Activated CD4-positive, alpha-beta T cell treated with anti-CD3 and anti-CD28 coated beads, Interleukin-2, Interleukin-6, amounts not matched to agents 100 ng/mL and 50 ng/mL, durations not matched to agents 16 hours and 8 hours (primary cell): ENCODE data around the gene PSME4.
"Not testable (repeated sequence)": the region's sequence is repeated elsewhere in the genome, so short reads cannot be mapped to it uniquely, and the experiment has no call there.

Experiments
- DNase-seq: peaks from one replicate; pipeline ENCODE4 v3.0.0-alpha.2; 2020

Gene PSME4

GRCh38 chr2:53964987-53965687, 5.7 kb downstream of the PSME4 start:
- DNase-seq = no peak

DNA sequence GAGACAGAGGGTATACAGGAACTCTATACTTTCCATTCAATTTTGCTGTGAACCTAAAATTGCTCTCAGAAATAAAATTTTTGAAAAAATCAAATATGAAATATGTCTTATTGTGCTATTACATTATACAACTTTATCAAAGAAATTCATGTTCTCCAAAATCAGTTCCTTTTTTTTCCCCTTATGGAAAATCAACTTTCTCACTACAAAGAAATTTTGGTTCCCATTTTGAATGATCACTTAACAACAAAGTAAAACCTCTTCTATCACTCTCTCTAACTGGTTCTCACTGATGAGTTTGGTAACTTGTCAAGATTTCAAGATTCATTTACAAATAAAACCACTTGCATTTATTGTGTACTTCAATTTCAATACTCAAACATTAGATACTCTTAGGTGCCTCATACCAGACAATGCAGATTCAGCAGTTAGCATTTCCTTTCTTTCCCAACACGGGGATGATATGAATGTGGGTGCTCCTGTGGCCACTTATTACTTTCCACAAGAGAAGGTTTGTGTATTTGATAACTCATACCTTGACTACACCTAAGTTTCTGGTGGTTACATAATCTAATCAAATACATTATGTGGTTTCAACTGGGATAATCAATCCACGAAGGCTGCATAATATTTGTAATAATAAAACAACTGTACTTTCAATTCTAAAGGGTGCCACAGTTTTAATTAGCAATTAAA, 6.4 kb downstream of the PSME4 start:
- peak; percentile 75 for DNase-seq

DNA sequence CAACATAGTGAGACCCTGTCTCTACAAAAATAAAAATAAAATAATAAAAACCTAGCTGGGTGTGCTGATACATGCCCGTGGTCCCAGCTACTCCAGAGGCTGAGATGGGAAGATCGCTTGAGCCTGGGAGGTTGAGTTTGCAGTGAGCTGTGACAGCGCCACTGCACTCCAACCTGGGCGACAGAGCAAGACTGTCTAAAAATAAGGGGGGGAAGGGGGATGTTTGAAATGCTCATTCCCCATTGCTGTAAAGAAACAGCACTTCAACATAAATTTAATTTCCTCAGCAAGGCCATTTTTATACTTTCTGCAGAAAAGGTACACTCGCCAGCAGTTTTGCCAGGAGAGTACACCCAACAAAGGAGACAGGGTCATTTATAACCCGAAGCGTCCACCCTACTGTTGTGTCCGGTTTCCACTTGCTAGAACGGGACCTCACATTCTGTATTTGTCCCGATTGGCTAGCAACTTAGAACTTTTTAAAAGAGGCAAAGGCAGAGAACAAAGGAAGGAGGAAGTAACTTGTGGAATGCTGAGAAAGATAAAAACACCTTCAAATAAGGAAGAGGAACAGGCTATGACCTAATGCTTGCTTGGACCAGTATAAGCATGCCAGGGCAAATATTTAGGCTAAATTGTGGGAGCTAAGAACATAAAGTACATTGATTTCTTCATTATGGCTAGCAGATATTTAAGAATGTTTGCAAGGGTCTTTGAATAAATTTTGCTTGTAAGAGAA, 9.1 kb downstream of the PSME4 start:
- not testable (repeated sequence) for DNase-seq

DNA sequence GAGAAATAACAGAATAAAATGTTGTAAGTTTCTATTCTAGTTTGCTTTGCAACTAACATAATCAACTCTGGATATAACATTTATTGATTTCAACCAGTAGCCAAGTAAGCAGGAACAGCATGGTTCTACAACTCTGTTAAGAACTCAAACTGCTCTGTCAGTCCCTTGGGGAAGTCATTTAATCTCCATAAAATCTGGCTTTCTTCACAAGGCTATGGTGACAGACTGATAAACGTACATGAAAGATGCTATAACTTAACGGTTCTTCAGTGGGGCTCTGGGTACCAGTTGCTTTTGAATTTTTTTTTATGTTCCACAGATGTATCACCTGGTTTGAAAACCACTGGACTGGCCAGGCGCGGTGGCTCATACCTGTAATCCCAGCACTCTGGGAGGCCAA, 10.3 kb downstream of the PSME4 start:
- DNase-seq = no peak

DNA sequence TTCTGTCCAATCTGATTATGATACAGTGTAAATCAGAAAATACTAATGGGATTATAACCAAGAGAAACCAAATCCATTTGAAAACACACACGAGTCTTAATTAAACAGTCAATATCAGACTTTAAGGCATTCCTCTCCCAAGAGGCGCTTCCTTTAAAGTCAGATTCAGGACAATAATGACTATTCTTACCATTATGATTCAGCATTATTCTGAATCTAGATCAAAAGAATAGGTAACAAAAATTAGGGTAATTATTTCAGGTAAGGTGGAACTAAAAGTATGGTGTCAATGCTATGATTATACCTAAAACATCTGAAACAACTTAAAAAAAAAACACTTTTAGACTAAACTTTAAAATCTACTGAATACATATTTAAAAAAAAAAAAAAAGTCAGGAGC, 12.3 kb downstream of the PSME4 start:
- no peak for DNase-seq

- no peak for DNase-seq
These were observed 18.3 kb downstream of the PSME4 start for GRCh38 chr2:53952519-53952918.

- no peak for DNase-seq
These were observed 21.3 kb downstream of the PSME4 start for GRCh38 chr2:53949457-53949856.

DNA sequence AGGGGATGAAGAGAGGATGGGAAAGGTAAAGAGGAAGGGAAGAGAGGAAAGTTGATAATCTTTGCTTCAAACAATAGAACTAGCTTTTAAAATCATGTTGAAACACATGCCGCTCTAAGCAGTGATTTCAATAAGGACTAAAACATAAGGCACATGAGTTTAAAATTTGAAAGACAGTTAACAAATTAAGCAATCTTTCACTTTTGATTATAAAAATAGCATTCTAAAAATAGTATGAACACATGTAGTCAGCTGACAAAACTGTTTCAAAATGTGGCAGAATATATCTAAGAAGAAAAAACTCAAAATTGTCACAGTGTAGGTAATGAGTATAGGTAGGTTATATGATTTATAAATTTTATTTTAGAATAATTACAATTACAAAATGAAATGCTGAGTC, 25.3 kb downstream of the PSME4 start:
- DNase-seq = no peak

GRCh38 chr2:53944542-53944941, 26.3 kb downstream of the PSME4 start:
- DNase-seq = no peak

DNA sequence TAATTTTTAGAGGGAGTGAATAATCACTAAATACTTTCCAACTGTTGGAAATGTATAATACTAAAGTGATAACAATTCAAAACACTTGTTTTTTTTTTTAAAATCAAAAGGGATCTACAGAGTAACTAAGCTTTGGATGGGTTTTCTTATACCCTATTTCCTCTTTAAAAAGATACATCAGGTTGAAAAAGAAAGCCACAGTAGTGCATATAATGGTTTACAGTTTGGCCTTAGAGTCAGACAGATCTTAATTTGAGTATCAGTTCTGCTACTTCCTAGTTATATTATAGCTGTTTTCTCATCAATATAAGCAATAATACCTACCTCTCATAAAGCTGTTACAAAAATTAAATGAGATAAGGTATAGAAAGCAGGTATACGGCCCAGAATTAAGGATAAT, 28.5 kb downstream of the PSME4 start:
- no peak for DNase-seq

DNA sequence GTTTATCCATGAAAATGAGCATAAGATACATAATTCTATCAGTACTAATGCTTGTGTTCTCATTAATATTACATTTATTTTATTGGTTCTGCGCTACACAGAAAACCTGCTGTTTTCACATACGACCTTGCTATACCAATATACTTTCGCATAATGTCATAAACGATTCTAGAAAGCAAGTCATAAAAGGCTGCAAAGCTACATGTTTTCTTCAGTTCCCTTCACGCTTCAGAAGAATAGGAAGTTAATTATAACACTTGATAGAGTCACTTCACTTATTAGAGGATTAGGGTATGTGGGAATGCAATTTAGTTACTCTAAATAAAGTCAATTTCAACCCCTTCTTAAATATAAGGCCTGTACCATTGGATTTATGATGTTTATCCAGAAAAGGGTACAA, 29.0 kb downstream of the PSME4 start:
- DNase-seq = no peak

DNA sequence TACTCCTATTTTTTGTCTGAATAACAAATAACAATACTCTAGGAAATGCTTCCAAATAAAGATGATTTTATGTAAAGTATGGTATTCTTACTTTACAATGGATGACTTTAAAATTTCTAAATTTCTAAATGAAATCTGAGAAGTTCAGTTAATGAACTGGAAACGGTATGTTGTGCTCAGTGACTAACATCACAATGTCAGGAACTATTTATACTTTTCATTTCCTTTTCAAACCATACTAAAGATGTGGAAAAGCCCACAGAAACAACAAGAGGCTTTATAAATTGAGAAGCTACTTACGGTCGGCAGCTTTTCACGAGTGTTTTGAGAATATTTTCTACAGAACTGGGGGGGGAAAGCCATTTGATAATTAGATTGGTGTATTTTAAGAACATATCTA, 31.1 kb downstream of the PSME4 start:
- no peak for DNase-seq

- no peak for DNase-seq
These were observed 31.9 kb downstream of the PSME4 start for GRCh38 chr2:53938904-53939303.

GRCh38 chr2:53933329-53933728, 37.5 kb downstream of the PSME4 start:
- no peak for DNase-seq

GRCh38 chr2:53926321-53926720, 44.5 kb downstream of the PSME4 start:
- not testable (repeated sequence) for DNase-seq

GRCh38 chr2:53913721-53914120, 57.1 kb downstream of the PSME4 start:
- DNase-seq = peak; percentile 73

GRCh38 chr2:53911434-53912189, 59.2 kb downstream of the PSME4 start:
- DNase-seq = no peak

DNA sequence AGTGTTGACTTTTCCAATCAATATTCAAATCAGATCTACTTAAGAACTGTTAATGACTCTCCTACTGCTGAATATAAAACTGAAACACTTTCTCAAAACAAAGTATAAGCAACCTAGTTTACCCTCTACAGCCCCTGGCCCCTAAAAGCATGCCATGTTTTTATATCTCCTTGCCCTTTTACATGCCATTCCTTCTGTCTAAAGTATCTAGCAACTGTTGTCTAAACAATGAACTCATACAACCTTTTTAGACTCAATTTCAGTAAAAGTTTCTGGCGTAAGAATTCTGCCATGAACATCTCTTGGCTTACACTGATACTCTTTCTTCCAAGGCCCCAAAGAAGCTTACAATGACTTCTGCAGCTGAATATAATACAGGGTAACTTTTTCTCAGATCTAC, 63.2 kb downstream of the PSME4 start:
- no peak for DNase-seq

- no peak for DNase-seq
These were observed 65.4 kb downstream of the PSME4 start for GRCh38 chr2:53905396-53905795.

- DNase-seq = no peak
These were observed 67.8 kb downstream of the PSME4 start for GRCh38 chr2:53903011-53903410.

- DNase-seq = no peak
These were observed 69.6 kb downstream of the PSME4 start for GRCh38 chr2:53901192-53901591.

DNA sequence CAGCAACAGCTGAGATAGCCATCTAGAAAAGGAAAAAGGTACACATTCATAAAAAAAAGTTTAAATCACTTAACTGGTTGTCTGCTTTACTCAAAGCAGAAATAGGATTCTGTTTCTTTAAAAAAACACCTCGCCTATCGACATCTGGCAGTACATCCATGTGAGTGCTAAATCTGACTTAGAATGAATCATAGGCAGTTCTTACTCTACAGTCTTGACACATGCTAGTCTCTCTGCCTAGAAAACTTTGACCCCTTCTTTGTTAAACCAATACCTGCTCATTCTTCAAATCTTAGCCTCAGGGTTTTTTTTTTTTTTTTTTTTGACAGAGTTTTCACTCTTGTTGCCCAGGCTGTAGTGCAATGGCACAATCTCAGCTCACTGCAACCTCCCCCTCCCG, 73.9 kb downstream of the PSME4 start:
- peak; percentile 19 for DNase-seq
